H1 (cell line): ENCODE measurements around the gene PITPNC1.

Source experiments
- BACH1 ChIP-seq: IDR thresholded peaks from 2 replicates; pipeline ENCODE4 v1.6.1; 2012; ENCODE audit warnings: low read length, improper control_type of control experiment
- CREB1 ChIP-seq: IDR thresholded peaks from 2 replicates; pipeline ENCODE4 v1.6.1; 2012; ENCODE audit warnings: inconsistent platforms
- EGR1 ChIP-seq: IDR thresholded peaks from 2 replicates; pipeline ENCODE4 v1.6.1; 2011; ENCODE audit warnings: low read depth, low read length, borderline replicate concordance
- EP300 ChIP-seq, 2 experiments: IDR thresholded peaks; 1 replicate in 1 of 2; 2 replicates in 1 of 2; pipeline ENCODE4 v1.6.1; 2011 to 2012; ENCODE audit warnings: low read depth in 2 of 2, low read length in 2 of 2, mild to moderate bottlenecking in 2 of 2, borderline replicate concordance in 1 of 2, inconsistent platforms in 1 of 2, moderate library complexity in 1 of 2
- GABPA ChIP-seq: IDR thresholded peaks from 2 replicates; pipeline ENCODE4 v1.6.1; 2011; ENCODE audit warnings: mild to moderate bottlenecking, low read length, moderate library complexity, borderline replicate concordance; ENCODE audit not compliant: insufficient read depth
- KDM4A ChIP-seq: IDR thresholded peaks from one replicate; pipeline ENCODE4 v1.7.1; 2012; ENCODE audit warnings: low read depth, mild to moderate bottlenecking, moderate library complexity, low read length, inconsistent platforms; ENCODE audit not compliant: severe bottlenecking
- NRF1 ChIP-seq: IDR thresholded peaks from 2 replicates; pipeline ENCODE4 v1.6.1; 2011; ENCODE audit warnings: mild to moderate bottlenecking, low read depth, low read length, improper control_type of control experiment
- POLR2A ChIP-seq, 2 experiments: IDR thresholded peaks; 1 replicate in 1 of 2; 2 replicates in 1 of 2; pipeline ENCODE4 v1.6.1; 2011; ENCODE audit warnings: low read depth in 2 of 2, low read length in 2 of 2, mild to moderate bottlenecking in 2 of 2; ENCODE audit errors: control extremely low read depth in 1 of 2
- POLR2AphosphoS5 ChIP-seq: IDR thresholded peaks from 2 replicates; pipeline ENCODE4 v1.6.1; 2011; ENCODE audit warnings: low read depth, low read length
- RBBP5 ChIP-seq: IDR thresholded peaks from 2 replicates; pipeline ENCODE4 v1.7.1; 2012; ENCODE audit warnings: low read depth, mild to moderate bottlenecking, inconsistent platforms, low read length, moderate library complexity, borderline replicate concordance
- SUZ12 ChIP-seq: fragments of 200-600 bp; sonication (generic); IDR thresholded peaks from 2 replicates; pipeline ENCODE4 v1.6.1; 2012; ENCODE audit warnings: mild to moderate bottlenecking, inconsistent platforms, low read length, moderate library complexity, mixed read lengths
- YY1 ChIP-seq: IDR thresholded peaks from 2 replicates; pipeline ENCODE4 v1.6.1; 2011; ENCODE audit warnings: low read depth, mild to moderate bottlenecking, low read length
- TF ChIP-seq, protein P1 (sequence below): IDR thresholded peaks from 2 replicates; pipeline ENCODE4 v1.6.1; 2012; ENCODE audit warnings: inconsistent platforms
- TF ChIP-seq, protein P2 (sequence below), 3 experiments: IDR thresholded peaks; 1 replicate in 2 of 3; 2 replicates in 1 of 3; pipeline versions ENCODE4 v1.5.1 to v1.6.1; 2011; ENCODE audit warnings: low read length in 3 of 3, mild to moderate bottlenecking in 3 of 3, inconsistent platforms in 2 of 3, low read depth in 1 of 3, moderate library complexity in 1 of 3; ENCODE audit not compliant: insufficient read depth in 1 of 3; ENCODE audit errors: control extremely low read depth in 1 of 3

DNA sequence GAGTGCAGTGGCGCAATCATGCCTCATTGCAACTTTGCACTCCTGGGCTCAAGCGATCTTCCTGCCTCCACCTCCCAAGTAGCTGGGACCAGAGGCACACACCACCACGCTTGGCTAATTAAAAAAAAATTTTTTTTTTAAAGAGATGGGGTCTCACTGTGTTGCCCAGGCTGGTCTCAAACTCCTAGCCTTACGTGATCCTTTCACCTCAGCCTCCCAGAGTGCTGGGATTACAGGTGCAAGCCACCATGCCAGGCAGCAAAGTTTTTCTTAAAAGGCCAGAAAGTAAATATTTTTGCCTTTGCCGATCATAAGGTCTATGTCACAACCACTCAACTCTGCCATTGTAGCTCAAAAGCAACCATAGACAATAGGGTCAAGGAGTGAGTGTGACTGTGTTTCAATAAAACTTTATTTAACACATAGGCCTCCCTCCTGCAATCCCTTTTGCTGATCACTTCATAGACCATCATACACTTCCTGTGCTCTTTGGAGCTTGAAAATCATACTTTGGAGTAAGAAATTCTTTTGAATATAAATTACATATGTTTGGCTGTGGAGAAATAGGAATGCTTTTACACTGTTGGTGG is 48.6 kb downstream of the PITPNC1 start:
- TF ChIP-seq POLR2AphosphoS5 (no peak), SUZ12 (no peak), BACH1 (no peak), RBBP5 (no peak), KDM4A (no peak), CREB1 (no peak), YY1 (no peak), POLR2A (IDR thresholded peaks at IDR 0.05; ENCODE audit: control extremely low read depth in 1 of 2, low read depth in 2 of 2, low read length in 2 of 2) (no peak), NRF1 (no peak), GABPA (no peak), EGR1 (no peak), EP300 (IDR thresholded peaks at IDR 0.05; ENCODE audit: borderline replicate concordance in 1 of 2, low read depth in 2 of 2, low read length in 2 of 2) (no peak)
- TF ChIP-seq, protein P1, sequence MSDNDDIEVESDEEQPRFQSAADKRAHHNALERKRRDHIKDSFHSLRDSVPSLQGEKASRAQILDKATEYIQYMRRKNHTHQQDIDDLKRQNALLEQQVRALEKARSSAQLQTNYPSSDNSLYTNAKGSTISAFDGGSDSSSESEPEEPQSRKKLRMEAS, result no peak
- TF ChIP-seq, protein P2, sequence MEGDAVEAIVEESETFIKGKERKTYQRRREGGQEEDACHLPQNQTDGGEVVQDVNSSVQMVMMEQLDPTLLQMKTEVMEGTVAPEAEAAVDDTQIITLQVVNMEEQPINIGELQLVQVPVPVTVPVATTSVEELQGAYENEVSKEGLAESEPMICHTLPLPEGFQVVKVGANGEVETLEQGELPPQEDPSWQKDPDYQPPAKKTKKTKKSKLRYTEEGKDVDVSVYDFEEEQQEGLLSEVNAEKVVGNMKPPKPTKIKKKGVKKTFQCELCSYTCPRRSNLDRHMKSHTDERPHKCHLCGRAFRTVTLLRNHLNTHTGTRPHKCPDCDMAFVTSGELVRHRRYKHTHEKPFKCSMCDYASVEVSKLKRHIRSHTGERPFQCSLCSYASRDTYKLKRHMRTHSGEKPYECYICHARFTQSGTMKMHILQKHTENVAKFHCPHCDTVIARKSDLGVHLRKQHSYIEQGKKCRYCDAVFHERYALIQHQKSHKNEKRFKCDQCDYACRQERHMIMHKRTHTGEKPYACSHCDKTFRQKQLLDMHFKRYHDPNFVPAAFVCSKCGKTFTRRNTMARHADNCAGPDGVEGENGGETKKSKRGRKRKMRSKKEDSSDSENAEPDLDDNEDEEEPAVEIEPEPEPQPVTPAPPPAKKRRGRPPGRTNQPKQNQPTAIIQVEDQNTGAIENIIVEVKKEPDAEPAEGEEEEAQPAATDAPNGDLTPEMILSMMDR (IDR thresholded peaks at IDR 0.05; ENCODE audit: control extremely low read depth in 1 of 3, insufficient read depth in 1 of 3, low read depth in 1 of 3, low read length in 3 of 3), result no peak
